HG03060 (cell line): ENCODE results near the gene POLDIP2.
"Not testable (repeated sequence)": the region's sequence is repeated elsewhere in the genome, so short reads cannot be mapped to it uniquely, and the experiment has no call there.

Source experiments
- ATAC-seq: cut with Tn5 transposase; IDR thresholded peaks from one replicate; pipeline ENCODE4 v1.9.1; 2021; ENCODE audit warnings: low read depth, moderate number of reproducible peaks; ENCODE audit not compliant: unreplicated experiment

The POLDIP2 gene

DNA sequence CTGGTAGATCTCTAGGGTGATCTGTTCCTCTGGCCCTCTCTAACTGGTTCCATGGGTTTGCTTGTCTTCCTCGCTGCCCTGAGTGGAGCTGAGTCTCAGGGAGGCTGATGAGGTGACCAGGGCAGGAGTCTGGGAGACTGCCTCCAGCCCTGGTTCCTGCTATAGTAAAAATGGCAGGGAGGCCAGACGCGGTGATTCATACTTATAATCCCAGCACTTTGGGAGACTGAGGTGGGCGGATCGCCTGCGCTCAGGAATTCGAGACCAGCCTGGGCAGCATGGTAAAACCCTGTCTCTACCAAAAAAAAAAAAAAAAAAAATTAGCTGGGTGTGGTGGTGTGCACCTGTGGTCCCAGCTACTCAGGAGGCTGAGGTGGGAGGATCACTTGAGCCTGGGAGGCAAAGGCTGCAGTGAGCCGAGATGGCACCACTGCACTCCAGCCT lies 18.5 kb downstream of the POLDIP2 start:
- not testable (repeated sequence) for ATAC-seq

DNA sequence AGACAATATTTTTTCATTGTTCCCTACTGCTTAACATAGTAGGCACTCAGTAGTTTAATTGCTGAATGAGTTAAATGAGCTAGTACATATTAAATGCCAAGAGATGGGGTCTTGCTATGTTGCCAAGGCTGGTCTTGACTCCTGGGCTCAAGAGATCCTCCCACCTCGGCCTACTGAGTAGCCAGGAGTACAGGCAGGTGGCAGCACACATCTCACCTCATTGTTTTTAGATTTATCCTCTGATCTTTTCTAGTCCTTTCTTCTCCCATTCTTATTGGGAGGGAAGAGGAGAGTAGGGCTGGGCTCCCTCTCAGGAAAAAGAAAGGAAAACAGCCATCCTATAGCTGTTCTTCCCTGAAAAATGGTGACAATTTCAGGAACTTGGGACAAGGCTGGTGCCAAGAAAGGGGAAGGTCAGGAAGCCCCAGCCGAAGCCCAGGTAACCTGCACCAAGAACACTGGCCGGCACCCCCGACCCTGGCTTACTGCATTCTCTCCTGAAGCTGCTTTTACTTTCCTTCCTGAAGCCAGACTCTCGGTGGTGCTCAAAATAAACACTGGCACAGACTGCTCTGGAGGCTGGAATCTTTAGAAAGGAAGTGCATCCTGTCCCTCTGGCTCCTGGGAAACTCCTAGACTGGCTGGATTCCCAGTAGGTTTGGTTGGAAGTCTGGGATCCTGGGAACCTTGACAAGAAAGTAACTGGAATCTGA lies 19.1 kb downstream of the POLDIP2 start:
- no peak for ATAC-seq

DNA sequence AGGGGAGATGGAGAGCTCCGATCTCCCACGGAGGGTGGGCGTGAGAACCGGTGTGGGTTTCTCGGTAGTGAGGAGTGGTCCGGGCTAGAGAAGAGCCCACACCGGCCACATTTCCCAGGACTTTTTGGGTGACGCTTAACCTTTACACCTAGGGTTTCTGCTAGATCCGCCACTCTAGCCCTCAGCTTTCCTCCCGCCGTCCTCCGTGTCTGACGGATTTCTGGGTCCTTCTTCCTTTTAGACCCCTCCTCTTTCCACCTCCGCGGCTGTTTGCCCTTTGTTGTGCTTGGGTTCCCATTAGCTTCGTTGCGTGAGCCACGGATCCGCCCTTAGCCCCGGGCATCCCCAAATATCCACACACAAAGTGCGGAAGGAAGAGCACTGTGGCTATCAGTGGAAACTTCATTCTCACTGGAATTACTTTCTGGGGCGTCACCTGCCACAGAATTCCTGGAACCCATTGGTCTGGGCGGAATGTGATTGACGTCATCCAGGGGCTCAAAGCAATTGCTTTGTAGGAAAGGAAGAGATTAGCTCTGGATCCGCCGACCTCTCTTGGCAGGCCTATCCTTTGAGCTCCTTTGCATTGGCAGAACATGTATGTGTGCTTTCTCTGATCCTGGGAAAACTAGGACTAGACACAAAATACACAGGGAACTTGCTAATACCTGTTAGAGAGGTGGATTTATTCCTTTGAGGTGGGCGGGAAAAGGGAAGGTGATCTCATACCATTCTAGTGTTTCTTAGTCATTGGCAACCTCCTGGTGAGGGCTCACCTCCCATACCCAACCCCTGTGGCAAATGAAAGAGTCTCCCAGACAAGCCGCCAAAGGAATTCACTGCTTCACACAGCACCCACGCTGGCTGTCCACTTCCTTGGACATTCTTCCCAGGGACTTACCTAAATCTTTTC lies 21.1 kb downstream of the POLDIP2 start:
- ATAC-seq = no peak

DNA sequence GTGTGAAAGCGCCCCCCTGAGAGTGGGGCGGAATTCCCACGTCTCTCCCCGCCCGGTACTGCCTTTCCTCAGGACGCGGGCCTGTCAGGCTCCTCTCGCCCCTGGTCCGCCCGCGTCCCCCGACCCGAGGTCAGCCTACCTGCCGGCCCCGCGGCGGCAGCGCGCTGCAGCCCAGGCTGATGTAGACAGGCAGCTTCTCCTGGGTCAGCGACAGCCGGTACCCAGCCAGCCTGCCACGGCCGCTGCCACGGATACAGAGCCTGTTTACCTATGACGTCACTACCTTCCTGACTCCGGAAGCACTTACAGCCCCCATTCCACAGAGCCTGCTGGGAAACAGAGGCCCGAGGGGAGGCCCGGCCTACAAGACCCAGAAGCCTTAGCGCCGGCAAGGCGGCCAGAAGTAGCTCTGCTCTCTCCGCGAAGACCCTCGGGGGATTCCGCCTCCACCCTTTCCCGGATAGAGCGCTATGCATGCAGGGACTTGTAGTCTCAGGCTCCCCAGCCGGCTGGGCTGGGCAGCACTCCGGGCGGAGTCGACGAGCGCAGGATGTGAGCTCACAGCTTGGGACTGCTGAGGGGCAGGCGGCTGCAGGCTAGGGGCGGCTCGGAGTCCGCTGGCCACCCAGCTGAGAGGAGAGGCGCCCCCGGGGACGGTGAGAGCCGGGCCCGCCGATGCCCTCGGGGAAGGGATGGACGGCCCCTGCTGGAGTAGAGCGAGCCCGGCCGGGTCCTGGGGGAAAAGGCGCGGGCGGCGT lies 21.9 kb downstream of the POLDIP2 start, which contains the start of the genes IFT20 and TNFAIP1:
Gene IFT20 (minus strand): TSS at position 272 of the 758 bp plus-strand sequence. CDS start 3,487 bp downstream, outside the sequence.
Gene TNFAIP1 (plus strand): TSS at position 561 of the 758 bp plus-strand sequence. CDS start 3,761 bp downstream, outside the sequence.
- peak; percentile 94 for ATAC-seq

DNA sequence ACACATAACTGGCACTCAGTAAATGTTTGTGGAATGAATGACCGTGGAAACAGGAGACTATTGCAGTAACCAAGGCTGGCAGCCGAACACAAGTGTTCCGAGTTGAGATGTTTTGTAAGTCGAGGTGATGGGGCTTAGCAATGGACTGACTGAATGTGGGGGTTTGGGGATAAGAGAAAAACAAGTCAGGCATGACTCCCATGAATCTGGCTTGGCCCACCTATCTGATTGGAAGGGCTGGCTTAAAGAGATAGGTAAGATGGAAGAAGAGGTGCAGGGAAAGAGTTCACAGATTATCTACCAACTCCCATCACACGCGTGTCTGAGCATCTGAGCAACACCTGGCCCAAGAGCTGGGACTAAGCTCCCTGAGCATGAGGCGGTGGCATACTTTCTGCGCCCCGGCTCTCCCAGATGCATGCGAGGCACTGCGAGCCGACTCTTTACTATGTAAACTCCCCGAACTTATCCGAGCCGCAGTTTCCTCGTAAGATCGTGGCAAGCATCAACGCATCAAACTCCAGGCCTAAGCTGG lies 22.6 kb downstream of the POLDIP2 start:
- no peak for ATAC-seq

DNA sequence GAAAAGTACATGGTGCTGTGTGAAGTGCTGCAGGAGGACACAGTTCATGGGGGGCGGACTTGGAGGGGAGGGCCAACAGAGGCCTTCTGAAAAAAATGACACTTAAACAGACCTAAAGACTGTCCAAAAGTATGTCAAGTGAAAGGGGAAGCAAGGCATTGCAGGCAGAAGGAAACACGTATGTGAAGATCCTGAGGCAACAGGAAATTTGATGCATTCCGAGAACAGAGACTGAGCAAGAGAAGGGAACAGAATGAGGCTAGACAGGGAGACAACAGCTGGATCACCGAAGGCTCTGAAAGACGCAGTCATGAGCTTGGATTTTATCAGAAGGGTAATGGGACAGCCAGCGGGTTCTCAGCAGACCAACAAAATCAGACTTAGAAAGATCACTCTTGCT lies 23.2 kb downstream of the POLDIP2 start:
- ATAC-seq = no peak

DNA sequence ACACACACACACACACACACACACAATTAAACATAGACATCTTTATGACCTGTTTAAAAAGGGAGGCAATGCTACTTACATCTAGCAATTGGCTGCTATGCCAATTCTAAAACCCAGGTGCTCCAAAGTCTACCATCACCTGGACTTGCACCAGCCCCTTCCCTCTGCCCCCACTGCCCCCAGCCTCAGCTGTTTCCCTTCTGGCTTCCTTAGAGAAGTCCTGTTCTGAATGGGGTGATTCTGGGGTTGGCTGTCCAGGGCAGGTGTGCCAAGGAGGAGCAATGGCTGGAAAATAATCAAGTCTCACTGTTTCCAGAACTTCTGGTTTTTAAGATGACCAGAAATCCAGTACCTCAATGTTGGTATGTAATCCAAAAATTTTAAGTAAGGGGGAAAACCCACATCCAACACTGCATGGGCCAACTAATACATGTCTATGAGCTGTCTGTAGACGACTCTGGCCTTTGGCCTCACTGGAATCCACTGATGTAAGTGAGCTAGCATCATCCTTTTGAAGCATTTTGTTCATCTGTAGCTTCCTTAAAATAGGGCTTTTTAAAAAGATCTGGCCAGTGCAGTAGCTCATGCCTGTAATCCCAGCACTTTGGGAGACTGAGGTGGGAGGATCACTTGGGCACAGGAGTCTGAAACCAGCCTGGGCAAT lies 24.1 kb downstream of the POLDIP2 start:
- no peak for ATAC-seq

DNA sequence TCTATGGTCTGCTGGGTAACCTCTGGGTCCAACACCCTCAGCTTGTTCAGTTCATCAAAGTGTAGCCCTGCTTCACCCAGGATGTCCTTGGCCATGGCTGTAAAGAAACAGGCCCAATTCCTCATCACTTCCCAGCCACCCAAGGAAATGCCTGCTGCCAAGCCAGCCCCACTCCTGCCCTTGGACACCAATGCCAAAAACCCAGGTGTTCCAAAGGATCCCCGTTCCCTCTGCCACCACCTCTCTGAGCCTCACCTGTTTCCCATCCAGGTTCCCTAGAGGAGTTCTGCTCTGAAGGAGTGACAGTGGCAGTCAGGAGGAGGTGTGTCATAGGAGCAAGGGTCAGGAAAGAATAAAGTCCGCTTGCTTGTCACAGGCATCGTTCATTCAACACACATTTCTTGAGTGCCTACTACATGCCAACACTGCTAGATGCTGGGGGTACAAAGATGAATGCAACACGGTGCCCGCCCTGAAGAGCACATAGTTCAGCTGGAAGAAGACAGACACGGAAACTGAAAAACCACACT lies 25.4 kb downstream of the POLDIP2 start:
- ATAC-seq = no peak

DNA sequence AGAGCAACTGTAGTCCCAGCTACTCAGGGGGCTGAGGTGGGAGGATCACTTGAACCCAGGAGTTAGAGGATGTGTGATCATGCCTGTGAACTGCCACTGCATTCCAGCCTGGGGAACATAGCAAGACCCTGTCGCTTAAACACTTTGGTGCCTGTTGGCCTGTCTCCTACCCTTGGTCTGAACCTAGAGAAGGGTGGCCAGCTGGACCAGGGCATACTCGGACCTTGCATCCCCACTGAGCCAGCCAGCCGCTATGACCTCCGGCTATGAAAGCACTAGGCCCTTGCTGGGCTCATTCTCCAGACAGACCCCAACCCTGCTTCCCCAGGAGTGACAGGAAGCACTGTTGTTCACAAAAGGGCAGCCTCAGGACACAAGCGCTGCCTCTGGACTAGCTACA lies 26.7 kb downstream of the POLDIP2 start:
- ATAC-seq = no peak

DNA sequence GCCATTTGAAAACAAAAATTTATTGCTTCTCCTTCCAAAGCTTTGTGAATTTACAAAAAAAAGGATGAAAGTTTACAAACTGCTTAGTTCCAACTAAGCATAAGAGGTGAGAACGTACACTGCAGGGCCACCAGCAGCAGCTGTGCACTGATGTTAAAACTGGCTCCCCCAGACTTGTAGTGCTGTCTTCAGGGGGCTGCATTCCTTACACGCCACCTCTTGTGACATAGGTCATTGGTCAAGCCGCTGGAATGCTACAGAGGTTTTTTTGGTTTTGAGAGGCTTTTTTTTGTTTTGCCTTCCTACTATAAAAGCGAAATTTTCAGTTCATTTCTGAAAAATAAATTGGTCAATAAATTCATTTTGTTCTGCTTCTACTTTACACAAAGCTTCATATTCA lies 29.0 kb downstream of the POLDIP2 start:
- no peak for ATAC-seq

DNA sequence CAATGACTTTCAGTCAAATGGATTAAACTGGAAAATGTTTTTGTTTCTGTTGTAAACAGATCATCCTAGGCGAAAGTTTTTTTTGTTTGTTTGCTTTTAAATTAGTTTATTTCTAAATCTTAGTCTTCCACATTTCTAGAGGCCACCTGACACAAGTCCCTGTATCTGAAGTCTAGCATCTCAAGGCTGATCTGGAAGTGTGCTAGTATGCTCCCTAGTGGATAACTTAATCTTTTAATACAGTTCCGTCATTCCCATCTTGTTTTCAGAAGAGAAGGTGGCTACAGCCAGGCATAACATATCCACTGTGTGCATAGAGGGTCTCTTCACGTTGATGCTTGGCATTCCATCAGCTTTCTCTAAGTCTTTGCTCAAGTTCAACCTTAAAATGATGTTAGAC lies 29.6 kb downstream of the POLDIP2 start:
- ATAC-seq = no peak

DNA sequence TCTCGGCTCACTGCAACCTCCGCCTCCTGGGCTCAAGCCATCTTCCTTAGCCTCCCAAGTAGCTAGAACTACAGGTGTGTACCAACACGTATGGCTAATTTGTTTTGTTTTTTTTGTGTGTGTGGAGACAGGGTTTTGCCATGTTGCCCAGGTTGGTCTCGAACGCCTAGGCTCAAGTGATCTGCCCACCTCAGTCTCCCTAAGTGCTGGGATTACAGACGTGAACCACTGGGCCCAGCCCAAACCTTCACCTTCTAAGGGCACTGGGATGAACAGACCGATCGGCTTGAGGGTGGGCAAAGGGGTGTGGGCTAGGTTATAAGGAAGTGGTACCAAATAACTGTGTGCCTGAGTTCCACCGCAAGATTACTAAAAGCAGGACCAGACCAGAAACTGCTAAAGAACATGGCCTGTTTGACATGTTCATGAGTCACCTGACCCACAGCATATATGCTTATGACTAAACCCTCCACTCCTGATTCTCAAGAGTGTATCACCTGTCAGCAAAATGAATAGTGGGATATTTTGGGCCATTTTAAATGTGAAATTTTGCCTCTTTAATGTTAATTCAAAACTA lies 30.2 kb downstream of the POLDIP2 start:
- no peak for ATAC-seq

DNA sequence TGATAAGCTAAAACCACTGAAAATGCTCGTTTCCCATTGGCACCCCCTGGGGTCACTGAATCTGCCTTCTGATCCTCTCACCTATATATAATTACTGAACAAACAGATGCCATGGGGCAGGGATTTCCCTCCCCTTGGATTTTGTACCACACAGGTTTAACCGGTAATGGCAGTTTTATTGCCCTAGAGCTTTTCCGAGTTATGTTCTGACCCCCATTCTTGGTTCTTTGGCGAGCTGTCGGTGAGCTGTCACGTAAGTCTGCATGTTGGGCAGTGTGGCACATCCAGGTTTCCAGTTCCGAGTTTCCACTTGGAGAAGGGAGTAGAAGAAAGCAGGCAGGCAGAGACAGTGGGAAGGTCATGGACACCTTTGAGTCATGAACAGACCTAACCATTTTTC lies 31.2 kb downstream of the POLDIP2 start:
- ATAC-seq = no peak

DNA sequence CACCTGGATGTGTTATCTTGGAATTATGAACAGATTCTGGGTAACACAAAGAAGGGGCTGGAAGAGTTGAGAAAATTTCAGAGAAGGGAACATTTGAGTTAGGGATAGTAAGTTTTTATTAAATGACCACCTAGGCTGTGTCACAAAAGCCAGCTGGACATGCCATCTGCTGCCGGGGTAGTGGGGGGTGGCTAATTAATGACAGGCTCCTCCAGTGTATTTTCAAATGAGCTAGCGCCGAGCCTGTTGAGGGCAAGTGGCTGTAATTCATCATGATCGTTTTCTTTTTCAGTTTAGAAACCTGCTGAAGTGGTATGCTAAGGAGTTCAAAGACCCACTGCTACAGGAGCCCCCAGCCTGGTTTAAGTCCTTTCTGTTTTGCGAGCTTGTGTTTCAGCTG lies 32.1 kb downstream of the POLDIP2 start:
- no peak for ATAC-seq

DNA sequence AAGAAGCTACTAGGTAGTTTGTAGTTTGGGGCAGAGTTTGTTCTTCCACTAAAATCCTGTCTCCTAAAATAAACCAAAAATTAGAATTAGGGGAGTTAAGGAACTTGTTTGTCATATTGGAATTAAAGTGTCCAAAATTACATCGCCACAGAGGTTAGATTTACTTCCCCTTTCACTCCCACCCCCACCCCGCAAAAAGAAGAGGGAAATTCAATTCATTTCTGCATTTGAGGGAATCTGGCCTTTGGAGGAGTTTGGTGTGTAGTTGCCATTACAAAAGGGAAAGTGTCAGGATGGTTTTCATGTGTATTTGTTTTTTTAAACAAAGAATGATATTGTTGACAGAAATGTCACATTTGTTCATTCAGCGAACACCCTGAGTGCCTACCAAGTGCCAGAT lies 32.5 kb downstream of the POLDIP2 start:
- ATAC-seq = no peak

DNA sequence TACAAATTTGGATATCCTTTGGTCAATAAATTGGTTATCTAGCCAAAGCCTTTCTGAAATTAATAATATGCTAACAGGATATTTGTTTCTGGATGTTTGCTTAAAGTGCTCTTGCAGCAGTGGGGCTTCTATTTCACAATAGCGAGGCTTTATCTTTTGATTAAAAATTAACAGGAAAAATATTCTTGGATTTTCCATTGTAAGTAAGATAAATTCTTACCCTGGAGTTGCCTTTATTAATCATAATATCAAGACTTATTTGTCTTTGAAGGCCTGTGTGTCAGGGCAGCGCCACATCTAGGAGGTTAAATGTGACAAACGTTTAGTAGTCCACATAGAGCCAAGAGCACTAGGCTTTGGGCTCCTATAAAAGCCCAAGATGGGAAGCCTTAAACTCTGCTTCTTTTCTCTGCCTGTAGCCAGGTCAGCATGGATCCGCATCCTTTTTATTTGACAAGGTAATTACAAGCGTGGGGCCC lies 33.0 kb downstream of the POLDIP2 start:
- ATAC-seq = no peak

DNA sequence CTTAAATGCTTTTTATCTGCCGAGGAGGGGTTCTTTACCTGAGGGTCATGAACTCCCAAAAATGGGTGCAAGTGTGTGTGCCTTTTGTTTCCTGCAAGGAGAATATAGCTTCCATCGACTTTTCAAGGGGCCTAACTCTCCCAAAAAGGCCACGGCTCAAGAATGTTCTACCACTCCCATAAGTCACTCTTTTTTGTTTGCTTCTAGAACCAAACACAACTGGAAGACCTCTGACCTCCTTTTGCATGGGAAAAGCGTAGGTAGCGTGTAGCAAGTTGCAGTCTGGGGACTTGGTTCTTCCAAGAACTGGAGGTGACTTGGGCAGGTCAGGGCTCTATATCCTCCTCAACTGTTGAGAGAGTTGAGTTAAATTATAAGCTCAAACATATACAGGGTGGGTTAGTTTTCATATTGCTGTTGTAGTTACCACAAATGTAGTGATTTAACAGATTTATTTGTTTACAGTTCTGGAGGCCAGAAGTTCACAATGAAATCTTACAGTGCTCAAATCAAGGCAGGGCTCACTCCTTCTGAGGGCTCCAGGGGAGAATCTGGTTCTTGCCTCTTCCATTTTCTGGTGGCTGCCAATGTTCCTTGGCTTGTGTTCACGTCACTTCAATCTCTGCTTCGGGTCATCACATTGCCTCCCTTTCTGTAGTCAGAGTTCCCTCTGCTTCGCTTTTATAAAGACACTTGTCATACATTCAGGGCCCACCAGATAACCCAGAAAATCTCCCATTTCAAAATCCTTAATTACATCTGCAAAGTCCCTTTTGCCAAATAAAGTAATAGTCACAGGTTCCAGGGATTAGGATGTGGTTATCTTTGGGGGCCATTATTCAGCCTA lies 36.9 kb downstream of the POLDIP2 start:
- ATAC-seq = no peak

DNA sequence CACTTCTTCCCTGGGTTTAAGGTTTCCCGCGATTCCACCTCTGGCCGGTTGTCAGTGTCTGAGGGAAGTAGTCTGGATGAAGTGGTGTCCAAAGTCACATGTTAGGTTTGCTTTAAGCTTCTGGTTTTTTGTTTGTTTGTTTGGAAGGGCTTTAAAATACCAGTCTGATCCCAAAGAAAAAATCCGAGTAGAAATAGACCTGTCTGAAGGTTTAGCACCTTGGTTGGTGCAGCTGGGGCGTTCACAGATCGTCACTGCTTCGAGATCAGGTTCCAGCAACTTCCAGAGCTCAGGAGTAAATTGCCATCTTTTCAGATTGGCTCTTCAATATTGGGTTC lies 37.8 kb downstream of the POLDIP2 start:
- ATAC-seq = no peak
